ENCODE measurements around the gene DLX5. TPM values are rescaled to one million over a fixed set of nuclear protein-coding genes. Genes with fewer than 3 reads are reported as not detected.

The DLX5 gene
- total and polyA plus RNA-seq, 2 donors (not counting 1 experiment from before 2014, with no cell fraction given) = not detected

DNA sequence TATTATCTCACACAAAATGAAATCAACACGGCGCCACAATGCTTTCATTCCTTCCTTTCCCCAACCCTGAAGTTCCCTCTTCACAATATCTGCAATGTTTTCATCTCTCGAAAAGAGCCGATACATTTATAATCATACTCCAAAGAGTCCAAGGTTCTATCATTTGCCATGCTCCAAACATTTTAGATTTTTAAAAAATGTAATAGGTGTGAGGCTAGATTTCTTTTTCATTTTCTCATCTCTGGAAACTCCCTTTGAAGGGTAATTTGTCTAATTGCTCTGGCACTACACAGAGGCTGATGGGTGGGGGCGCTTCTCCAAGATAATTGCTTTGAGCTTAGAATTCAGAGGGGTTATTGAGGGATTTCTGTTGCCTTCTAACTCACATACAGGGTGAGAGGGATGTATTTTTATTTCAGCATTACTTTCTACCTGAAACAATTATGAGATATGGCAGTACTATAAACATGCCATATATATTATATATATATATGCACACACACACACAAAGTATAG, 4.9 kb downstream of the DLX5 start:
- peaks cover 0 to 45% (median 0%) of the 10 kb centered on the region in 3 donors for H3K9me3 ChIP-seq (ENCODE audit: control extremely low read depth in 1 of 3, control insufficient read depth in 2 of 3, insufficient read depth in 1 of 3, low read length in 2 of 3)
- H3K9ac ChIP-seq (ENCODE audit: low read length) = no peak overlapping the region
- no peak overlapping the region for H2AFZ ChIP-seq (ENCODE audit: insufficient read depth, low read depth, low read length, poor library complexity, severe bottlenecking)
- no peaks in the 10 kb centered on the region for H4K20me1 ChIP-seq (ENCODE audit: control insufficient read depth, insufficient read depth, low read length, poor library complexity, severe bottlenecking)
- ChIA-PET POLR2A (no interaction called here), CTCF (no interaction called here)
- H3K79me2 ChIP-seq (ENCODE audit: control insufficient read depth, insufficient read depth, low read length) = no peaks in the 10 kb centered on the region
- ATAC-seq (ENCODE audit: low read depth) (no peak), DNase-seq (no peak)
- no peaks in the 10 kb centered on the region for H3K9me3 Mint-ChIP-seq (ENCODE audit: insufficient read depth)
- H3K4me1 ChIP-seq (ENCODE audit: control insufficient read depth in 2 of 2, insufficient read depth in 2 of 2, low read length in 2 of 2) = peaks cover 0 to 9% of the 10 kb centered on the region in 2 donors
- H3K4me3 ChIP-seq (ENCODE audit: control extremely low read depth in 1 of 5, extremely low read depth in 1 of 5, insufficient read depth in 1 of 5, low read depth in 2 of 5, low read length in 4 of 5) = no peak overlapping the region
- TF ChIP-seq CTCF (IDR thresholded peaks at IDR 0.05) (no peak), EZH2 (IDR thresholded peaks at IDR 0.05; ENCODE audit: borderline replicate concordance, insufficient read depth, low read depth, low read length, poor library complexity, severe bottlenecking) (no peak)
- intact Hi-C loops (cut with micrococcal nuclease) = no loop called here
- no peak overlapping the region for H3K27ac ChIP-seq (ENCODE audit: low read length in 2 of 2)
- H3K27me3 ChIP-seq (replicated peaks in 1 of 4; ENCODE audit: control extremely low read depth in 1 of 4, control insufficient read depth in 3 of 4, insufficient read depth in 4 of 4, low read length in 3 of 4) = peaks cover 0 to 96% (median 65%) of the 10 kb centered on the region in 4 experiments
- no peaks in the 10 kb centered on the region for H3K36me3 ChIP-seq (replicated peaks in 1 of 2; ENCODE audit: control extremely low read depth in 1 of 2, control insufficient read depth in 1 of 2, extremely low read depth in 1 of 2, insufficient read depth in 2 of 2, low read length in 1 of 2)
- peaks cover 8% of the 10 kb centered on the region for H3K4me1 Mint-ChIP-seq
- H3K27ac Mint-ChIP-seq = no peak overlapping the region
- H3K4me3 Mint-ChIP-seq = no peak overlapping the region
- WGBS (ENCODE audit: insufficient coverage) = no CpG with 5 or more reads among the region's 5 CpGs
- H3K27me3 Mint-ChIP-seq = peaks cover 88% of the 10 kb centered on the region
- no peak overlapping the region for H3K4me2 ChIP-seq (replicated peaks; ENCODE audit: low read depth, low read length, poor library complexity, severe bottlenecking)

DNA sequence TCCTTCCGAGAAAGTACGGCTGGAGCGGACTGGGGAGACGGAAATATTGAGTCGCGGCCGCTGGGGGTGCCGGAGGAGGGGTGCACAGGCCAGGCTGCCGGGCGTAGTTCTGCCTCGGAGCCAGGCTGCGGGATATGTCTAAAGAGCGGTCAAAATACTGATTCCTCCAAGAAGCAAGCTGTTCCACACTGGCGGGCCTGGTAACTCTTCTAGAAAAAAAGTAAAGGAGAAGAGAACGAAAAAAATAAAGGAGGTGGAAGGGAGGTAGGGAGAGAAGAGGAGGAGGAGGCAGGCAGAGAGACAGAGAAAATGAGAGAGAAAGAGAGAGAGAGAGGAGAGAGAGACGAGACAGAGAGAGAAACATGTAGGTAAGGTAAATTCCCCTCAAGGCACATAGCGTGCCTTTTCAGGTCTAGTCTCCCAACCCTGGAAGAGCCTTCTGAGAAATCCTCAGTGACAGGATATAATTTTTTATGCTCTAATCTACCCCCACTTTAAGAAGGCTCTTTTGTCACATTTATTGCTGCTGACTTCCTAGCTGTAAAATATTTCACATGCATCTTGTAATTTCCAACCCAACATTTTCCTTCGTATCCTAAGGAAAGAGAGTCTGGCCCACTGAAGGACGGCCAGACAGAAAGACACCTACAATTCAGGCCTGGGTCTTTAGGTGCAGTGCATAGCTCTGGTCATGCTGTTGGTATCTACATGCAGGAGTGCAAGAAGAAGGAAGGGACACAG, 5.7 kb downstream of the DLX5 start:
- H3K27me3 ChIP-seq (replicated peaks in 1 of 4; ENCODE audit: control extremely low read depth in 1 of 4, control insufficient read depth in 3 of 4, insufficient read depth in 4 of 4, low read length in 3 of 4) = peaks cover 0 to 96% (median 66%) of the 10 kb centered on the region in 4 experiments
- TF ChIP-seq CTCF (IDR thresholded peaks at IDR 0.05) = no peak
- no peak for TF ChIP-seq EZH2 (IDR thresholded peaks at IDR 0.05; ENCODE audit: borderline replicate concordance, insufficient read depth, low read depth, low read length, poor library complexity, severe bottlenecking)
- H4K20me1 ChIP-seq (ENCODE audit: control insufficient read depth, insufficient read depth, low read length, poor library complexity, severe bottlenecking) = no peaks in the 10 kb centered on the region
- ATAC-seq (ENCODE audit: low read depth) (no peak), DNase-seq (no peak)
- Mint-ChIP-seq H3K27ac (no peak overlapping the region), H3K27me3 (peaks cover 87% of the 10 kb centered on the region), H3K9me3 (ENCODE audit: insufficient read depth) (no peaks in the 10 kb centered on the region), H3K4me3 (no peak overlapping the region), H3K4me1 (peaks cover 7% of the 10 kb centered on the region)
- H3K27ac ChIP-seq (ENCODE audit: low read length in 2 of 2) = no peak overlapping the region
- no peak overlapping the region for H3K4me2 ChIP-seq (replicated peaks; ENCODE audit: low read depth, low read length, poor library complexity, severe bottlenecking)
- ChIA-PET POLR2A (no interaction called here), CTCF (no interaction called here)
- no peak overlapping the region for H3K9ac ChIP-seq (ENCODE audit: low read length)
- peaks cover 0 to 3% of the 10 kb centered on the region in 2 donors for H3K4me1 ChIP-seq (ENCODE audit: control insufficient read depth in 2 of 2, insufficient read depth in 2 of 2, low read length in 2 of 2)
- H3K36me3 ChIP-seq (replicated peaks in 1 of 2; ENCODE audit: control extremely low read depth in 1 of 2, control insufficient read depth in 1 of 2, extremely low read depth in 1 of 2, insufficient read depth in 2 of 2, low read length in 1 of 2) = no peaks in the 10 kb centered on the region
- H3K4me3 ChIP-seq (ENCODE audit: control extremely low read depth in 1 of 5, extremely low read depth in 1 of 5, insufficient read depth in 1 of 5, low read depth in 2 of 5, low read length in 4 of 5) = no peak overlapping the region
- no peaks in the 10 kb centered on the region for H3K79me2 ChIP-seq (ENCODE audit: control insufficient read depth, insufficient read depth, low read length)
- WGBS (ENCODE audit: insufficient coverage) = 20% methylated on average over 15 of the region's 19 CpGs
- no peak overlapping the region for H2AFZ ChIP-seq (ENCODE audit: insufficient read depth, low read depth, low read length, poor library complexity, severe bottlenecking)
- H3K9me3 ChIP-seq (ENCODE audit: control extremely low read depth in 1 of 3, control insufficient read depth in 2 of 3, insufficient read depth in 1 of 3, low read length in 2 of 3) = peaks cover 0 to 37% (median 0%) of the 10 kb centered on the region in 3 donors
- intact Hi-C loops (cut with micrococcal nuclease) = no loop called here
